Measurements from ENCODE around the gene AFAP1L1. TPM values are rescaled to one million over a fixed set of nuclear protein-coding genes. Genes with fewer than 3 reads are reported as not detected.

The AFAP1L1 gene
- total and polyA plus RNA-seq, 7 donors, result 0.23 to 8.6 (median 5.6) TPM

DNA sequence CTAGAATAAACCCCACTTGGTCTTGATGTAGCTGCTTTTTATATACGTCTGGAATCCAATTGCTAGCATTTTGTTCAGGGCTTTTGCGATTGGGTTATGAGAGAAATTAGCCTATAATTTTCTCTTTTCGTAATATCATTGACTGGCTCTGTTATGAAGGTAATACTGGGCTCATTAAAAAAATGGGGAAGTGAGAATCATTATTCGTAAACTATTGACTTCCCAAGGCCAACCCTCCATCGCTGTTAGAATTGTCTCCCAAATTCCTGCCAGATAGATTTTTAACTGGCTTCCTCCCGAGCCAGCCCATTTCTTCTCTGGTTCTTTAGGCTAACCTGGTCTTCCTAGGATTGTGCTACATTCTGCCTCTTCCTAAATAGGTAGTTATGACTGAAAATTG, 37.7 kb downstream of the AFAP1L1 start:
- TF ChIP-seq EP300 (IDR thresholded peaks at IDR 0.05) (no peak), POLR2AphosphoS5 (IDR thresholded peaks at IDR 0.05) (no peak)
- 81 to 88% methylated on average over 6 of the region's 6 CpGs for WGBS, 2 donors
- H3K9me3 ChIP-seq, result no peaks in the 10 kb centered on the region
- no peaks in the 10 kb centered on the region for H3K4me1 ChIP-seq
- H3K27me3 ChIP-seq, result no peaks in the 10 kb centered on the region
- no peak overlapping the region for H3K4me3 ChIP-seq
- no peaks in the 10 kb centered on the region for H3K36me3 ChIP-seq
- no peak for DNase-seq
- intact Hi-C loops (cut with DNase I), result no loop called here
- H3K27ac ChIP-seq, result no peak overlapping the region

GRCh38 chr5:149310488-149310887, 38.8 kb downstream of the AFAP1L1 start:
- WGBS, 2 donors, result 91 to 93% methylated on average over 4 of the region's 4 CpGs
- Histone ChIP-seq H3K4me3 (no peak overlapping the region), H3K27me3 (no peaks in the 10 kb centered on the region), H3K4me1 (no peaks in the 10 kb centered on the region), H3K36me3 (no peaks in the 10 kb centered on the region), H3K9me3 (no peaks in the 10 kb centered on the region), H3K27ac (no peak overlapping the region)
- TF ChIP-seq POLR2AphosphoS5 (IDR thresholded peaks at IDR 0.05), result no peak
- TF ChIP-seq POLR2A (IDR thresholded peaks at IDR 0.05), result no peak
- TF ChIP-seq CTCF (IDR thresholded peaks at IDR 0.05), result no peak
- no peak for TF ChIP-seq EP300 (IDR thresholded peaks at IDR 0.05)
- intact Hi-C loops (cut with DNase I), result no loop called here
- DNase-seq, result no peak

DNA sequence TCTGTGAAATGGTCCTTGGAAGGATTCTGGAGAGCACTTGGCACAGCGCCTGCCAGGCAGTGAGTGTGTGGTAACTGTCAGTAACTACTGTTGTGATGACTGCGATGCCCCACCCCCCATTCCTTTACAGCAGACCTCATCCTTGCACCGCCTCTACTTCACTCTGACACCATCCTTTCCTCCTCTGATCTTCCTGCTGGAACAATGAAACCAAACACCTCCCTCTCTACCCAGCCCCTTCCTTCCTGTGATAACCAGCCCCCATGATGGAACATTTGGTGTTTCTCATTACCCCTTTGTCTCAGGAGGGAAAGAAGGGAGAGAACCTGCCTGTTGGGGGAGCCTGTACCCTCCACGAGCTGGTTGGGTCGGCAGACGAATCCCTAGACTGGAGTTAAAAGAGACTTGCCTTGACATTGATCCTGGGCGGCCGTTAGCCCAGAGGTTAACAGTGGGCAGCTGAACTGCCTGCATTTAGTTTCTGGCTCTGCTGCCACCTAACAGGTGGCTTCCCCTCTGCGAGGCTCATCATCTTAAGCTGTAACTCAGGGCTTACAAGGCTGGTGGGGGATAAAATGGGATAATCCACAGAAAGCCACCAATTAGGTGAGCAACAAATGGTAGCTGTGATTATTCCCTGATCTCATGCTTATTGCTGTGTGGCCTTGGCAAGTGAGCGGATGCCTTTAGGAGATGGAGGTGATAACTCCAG, 39.4 kb downstream of the AFAP1L1 start:
- no peak for DNase-seq
- Histone ChIP-seq H3K27me3 (no peaks in the 10 kb centered on the region), H3K4me3 (no peak overlapping the region), H3K36me3 (no peaks in the 10 kb centered on the region), H3K27ac (no peak overlapping the region), H3K9me3 (no peaks in the 10 kb centered on the region), H3K4me1 (no peaks in the 10 kb centered on the region)
- WGBS, 2 donors, result 67 to 81% methylated on average over 10 of the region's 10 CpGs
- intact Hi-C loops (cut with DNase I), result no loop called here
- TF ChIP-seq POLR2A (IDR thresholded peaks at IDR 0.05), result no peak
- TF ChIP-seq CTCF (IDR thresholded peaks at IDR 0.05), result no peak
- no peak for TF ChIP-seq POLR2AphosphoS5 (IDR thresholded peaks at IDR 0.05)
- TF ChIP-seq EP300 (IDR thresholded peaks at IDR 0.05), result no peak

DNA sequence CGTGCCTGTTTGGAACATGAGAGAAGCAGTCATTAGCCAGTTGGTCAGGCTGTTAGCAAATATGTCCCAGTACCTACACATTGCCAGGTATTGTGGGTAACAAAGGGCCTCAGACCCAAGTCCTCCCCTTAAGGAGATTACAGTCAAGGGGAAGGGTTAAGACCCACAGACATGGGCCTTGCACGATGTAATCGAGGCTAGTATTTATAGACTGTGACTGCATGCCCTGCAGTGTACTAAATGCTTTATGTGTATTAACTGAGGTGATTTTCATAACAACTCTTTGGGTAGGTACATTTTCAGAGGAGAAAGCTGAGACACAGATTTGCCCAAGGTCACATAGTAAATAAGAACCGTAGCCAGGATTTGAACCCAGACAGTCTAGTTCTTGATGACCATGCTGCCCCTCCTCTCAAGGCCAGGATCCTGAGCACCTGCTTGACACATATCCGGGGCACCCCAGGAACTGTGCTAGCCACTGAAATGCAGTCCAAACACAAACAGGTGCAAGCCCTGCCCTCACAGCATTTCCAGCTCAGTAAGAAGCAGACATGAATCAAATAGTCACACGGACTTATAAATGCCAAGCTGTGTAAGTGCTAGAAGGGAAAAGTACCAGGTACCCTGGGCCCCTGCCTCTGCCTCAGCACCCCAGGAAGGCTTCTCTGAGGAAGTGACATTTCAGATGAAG, 41.6 kb downstream of the AFAP1L1 start:
- no peak overlapping the region for H3K4me3 ChIP-seq
- DNase-seq, result no peak
- no peaks in the 10 kb centered on the region for H3K27me3 ChIP-seq
- H3K36me3 ChIP-seq, result no peaks in the 10 kb centered on the region
- H3K27ac ChIP-seq, result no peak overlapping the region
- H3K4me1 ChIP-seq, result peaks cover 0 to 8% (median 6%) of the 10 kb centered on the region in 4 donors
- TF ChIP-seq EP300 (IDR thresholded peaks at IDR 0.05) (no peak), POLR2AphosphoS5 (IDR thresholded peaks at IDR 0.05) (no peak), POLR2A (IDR thresholded peaks at IDR 0.05) (no peak), CTCF (IDR thresholded peaks at IDR 0.05) (no peak)
- intact Hi-C loops (cut with DNase I), result no loop called here
- WGBS, 2 donors, result 60 to 77% methylated on average over 6 of the region's 6 CpGs
- H3K9me3 ChIP-seq, result no peaks in the 10 kb centered on the region

GRCh38 chr5:149314571-149315111, 43.0 kb downstream of the AFAP1L1 start:
- no peak for DNase-seq
- WGBS, 2 donors, result 93 to 94% methylated on average over 4 of the region's 4 CpGs
- H3K27ac ChIP-seq, result no peak overlapping the region
- H3K27me3 ChIP-seq, result no peaks in the 10 kb centered on the region
- TF ChIP-seq CTCF (IDR thresholded peaks at IDR 0.05) (no peak), EP300 (IDR thresholded peaks at IDR 0.05) (no peak), POLR2A (IDR thresholded peaks at IDR 0.05) (no peak), POLR2AphosphoS5 (IDR thresholded peaks at IDR 0.05) (no peak)
- H3K9me3 ChIP-seq, result no peaks in the 10 kb centered on the region
- H3K4me1 ChIP-seq, result peaks cover 0 to 8% (median 6%) of the 10 kb centered on the region in 4 donors
- no peak overlapping the region for H3K4me3 ChIP-seq
- intact Hi-C loops (cut with DNase I), result loop anchor here (5.0 kb wide), 2 partner anchors 53 to 253 kb away; no protein-coding TSS in a partner anchor
- no peaks in the 10 kb centered on the region for H3K36me3 ChIP-seq
